Putamen (tissue), 1 donor: ENCODE data around the gene FETUB.

ENCODE experiments used
- DNase-seq: peaks from one replicate; pipeline ENCODE4 v3.0.0-alpha.2; 2016; ENCODE audit warnings: low spot score

Gene FETUB

DNA sequence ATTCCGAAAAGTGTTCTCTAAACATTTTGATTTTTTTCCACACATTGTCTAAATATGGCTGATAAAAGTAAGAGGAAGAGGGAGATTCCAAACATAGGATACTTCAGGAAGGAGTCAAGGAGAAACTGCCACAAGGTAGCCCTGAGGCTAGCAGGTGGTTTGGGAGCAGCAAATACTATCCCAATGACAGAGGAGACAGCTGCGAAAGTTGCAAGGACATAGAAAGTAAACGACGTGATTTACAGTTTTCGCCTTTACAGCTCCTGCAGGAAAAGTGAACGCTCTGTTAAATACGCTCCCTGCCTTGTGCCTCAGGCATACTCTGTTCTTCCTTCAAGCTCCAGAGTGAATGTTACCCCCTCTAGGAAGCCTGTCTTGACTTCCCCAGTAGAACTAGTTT is 3.7 kb upstream of the FETUB start:
- DNase-seq: no peak

DNA sequence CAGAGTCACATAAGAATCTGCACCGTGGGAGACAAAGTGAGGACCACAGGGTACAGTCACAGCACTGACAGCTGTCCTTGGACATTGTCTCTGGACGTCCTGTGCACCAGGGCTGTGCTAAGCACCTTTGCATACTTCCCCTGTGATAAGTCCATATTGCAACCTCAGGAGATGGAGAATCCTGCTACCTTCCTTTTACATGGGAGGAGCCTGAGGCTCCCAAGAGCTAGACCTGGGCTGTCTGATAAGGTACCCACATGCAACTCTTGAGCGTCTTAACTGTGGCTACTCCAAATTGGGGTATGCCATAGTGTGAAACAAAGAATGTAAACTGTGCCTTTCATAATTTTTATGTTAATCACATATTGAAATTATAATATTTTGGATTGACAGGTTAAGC is 2.5 kb upstream of the FETUB start:
- DNase-seq: no peak

DNA sequence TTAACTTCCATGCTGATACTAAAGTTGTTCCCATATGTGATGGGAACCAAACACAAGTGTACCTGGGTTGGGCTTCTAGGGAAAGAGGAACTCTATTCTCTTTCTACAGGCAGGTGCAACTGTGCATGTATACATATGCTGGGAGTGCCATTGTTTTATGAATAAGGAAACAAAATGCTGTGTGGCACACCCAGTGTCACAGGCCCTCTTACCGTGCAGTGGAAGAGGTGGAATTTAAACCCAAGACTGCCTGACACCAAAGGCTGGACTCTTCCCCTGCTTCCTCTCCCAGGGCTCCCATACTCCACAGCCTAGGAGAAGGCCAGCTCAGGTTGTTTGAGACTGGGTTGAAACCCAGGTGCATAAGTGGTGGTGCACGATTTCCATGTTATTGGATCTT is 1.9 kb upstream of the FETUB start:
- DNase-seq: no peak

GRCh38 chr3:186640473-186640818 is 247 bp downstream of the FETUB start:
- DNase-seq: no peak

DNA sequence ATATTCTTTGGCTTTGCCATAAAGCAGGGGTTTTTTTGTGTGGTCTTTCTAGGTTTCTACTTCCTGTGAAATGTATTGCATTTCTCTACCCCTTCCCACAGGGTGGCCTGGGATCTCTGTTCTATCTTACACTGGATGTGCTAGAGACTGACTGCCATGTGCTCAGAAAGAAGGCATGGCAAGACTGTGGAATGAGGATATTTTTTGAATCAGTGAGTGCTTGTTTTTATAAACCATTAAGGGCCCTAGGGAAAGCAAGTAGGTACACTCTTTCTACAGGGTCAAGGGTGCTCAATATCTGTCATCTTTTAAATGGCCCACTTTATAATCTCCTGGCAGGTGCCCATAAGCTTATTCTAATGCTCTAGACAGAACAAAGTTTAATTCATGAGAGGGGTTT is 730 bp downstream of the FETUB start:
- no peak for DNase-seq

- DNase-seq: no peak
Measured at GRCh38 chr3:186642014-186642413, 1.8 kb downstream of the FETUB start.

DNA sequence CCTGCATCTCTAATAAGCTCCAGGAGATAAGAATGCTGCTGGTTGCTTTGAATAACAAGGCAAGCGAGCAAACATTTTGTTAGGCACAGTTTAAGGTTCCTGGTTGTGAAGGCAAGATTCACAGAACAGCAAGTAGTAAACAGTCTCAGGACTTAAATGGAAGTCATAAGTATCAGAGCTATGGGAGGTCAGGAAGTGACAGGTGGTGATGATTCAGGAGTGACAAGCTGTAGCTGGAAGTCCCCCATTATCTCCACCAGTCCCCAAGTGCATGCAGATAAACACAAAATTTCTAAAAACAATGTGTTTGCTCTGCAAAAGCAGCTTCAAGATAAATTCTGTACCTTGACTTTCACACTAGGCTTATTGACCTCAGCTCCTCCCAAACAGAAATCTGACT is 3.3 kb downstream of the FETUB start:
- no peak for DNase-seq

DNA sequence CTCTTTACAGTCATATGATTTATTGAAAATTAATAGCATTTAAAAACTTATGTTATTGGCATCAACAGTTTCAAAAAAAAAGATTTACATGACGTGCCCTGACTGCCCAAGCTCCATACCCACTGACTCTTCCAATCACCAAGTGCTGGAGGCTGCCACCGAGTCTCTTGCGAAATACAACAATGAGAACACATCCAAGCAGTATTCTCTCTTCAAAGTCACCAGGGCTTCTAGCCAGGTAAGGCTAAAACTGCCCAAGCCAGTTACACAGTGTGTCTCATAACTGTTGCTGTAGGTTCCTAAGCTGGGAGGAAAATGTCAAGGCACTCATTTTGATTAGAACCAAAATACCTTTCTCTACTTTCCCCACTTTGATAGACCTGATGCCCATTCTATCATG is 4.5 kb downstream of the FETUB start:
- DNase-seq: no peak

GRCh38 chr3:186646106-186646505 is 5.9 kb downstream of the FETUB start:
- DNase-seq: no peak

DNA sequence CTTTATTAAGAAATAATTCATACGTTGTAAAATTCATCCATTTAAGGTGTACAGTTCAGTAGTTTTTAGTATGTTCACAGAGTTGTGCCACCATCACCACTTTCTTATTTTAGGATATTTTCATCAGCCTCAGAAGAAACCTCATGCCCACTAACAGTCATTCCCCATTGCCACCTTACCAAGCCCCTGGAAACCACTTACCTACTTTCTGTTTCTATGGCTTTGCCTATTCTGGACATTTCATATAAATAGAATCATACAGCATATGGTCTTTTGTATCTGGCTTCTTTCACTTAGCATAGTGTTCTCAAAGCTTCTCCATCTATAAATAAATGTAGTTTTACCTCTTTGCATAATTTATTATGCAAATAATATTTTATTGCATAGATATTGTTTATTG is 6.6 kb downstream of the FETUB start:
- no peak for DNase-seq

DNA sequence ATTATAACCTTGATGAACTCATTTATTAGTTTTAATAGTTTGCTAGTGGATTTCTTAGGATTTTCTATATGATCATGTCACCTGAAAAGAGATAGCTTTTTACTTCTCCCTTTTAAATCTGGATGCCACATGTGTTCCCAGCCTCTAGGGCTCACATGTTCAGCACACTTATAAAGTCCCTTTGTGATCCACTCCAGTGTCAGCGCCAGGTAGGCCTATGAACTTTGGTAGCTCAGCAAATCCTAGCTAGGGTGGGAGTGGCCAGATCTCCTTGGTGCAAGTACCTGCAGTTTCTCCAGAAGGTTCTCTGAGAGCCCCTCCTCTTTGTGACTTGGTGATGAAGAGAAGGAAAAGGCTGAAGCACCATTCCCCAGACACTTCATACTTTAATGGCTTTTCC is 8.7 kb downstream of the FETUB start:
- no peak for DNase-seq

GRCh38 chr3:186651678-186652215 is 11.5 kb downstream of the FETUB start:
- DNase-seq: no peak

- no peak for DNase-seq
Measured at GRCh38 chr3:186653080-186653707, 13.0 kb downstream of the FETUB start.

DNA sequence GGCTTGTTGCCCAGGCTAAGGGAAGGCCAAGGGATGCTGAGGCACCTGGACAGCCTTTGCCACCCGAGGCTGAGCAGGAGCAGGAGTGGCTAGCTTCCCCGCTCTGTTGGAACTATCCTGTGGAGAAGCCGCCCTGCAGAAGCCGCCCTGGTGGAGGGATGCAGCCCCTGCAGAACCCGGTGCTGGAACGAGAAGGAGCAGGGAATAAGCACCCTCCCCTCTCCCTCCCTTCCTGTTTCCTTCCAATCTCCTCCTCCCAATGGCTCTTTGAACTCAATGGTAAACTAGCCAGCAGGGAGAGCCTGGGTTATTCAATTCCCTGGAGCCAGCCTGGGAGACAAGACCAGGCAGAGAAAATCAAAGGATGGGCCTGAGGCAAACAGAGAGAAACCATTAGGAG is 13.8 kb downstream of the FETUB start:
- no peak for DNase-seq

DNA sequence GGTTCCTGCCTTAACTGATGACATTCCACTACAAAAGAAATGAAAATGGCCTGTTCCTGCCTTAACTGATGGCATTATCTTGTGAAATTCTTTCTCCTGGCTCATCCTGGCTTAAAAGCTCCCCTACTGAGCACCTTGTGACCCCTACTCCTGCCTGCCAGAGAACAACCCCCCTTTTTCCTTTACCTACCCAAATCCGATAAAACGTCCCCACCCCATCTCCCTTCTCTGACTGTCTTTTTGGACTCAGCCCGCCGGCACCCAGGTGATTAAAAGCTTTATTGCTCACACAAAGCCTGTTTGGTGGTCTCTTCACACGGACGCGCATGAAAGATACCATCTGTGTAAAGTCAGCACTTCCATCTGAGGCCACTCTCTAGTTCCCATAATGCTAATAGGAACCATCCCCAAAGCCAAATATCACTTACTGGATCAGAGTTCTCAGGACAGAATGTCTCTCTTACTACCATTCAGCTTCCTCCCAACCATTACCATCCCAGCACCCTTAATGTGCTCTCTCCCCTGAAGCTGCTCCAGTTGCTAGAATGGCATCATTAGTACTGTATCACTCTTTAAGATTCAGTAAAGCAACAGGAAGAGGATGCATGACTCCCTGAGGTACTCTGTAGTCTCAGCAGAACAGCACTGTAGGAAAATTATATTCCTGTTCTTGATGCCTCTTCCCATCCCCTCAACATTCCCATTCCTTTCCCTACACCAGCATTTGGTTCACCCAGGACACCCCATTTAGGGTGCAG is 23.3 kb downstream of the FETUB start:
- DNase-seq: no peak

- no peak for DNase-seq
Measured at GRCh38 chr3:186664119-186664495, 23.9 kb downstream of the FETUB start.

GRCh38 chr3:186664506-186664905 is 24.3 kb downstream of the FETUB start:
- DNase-seq: no peak

DNA sequence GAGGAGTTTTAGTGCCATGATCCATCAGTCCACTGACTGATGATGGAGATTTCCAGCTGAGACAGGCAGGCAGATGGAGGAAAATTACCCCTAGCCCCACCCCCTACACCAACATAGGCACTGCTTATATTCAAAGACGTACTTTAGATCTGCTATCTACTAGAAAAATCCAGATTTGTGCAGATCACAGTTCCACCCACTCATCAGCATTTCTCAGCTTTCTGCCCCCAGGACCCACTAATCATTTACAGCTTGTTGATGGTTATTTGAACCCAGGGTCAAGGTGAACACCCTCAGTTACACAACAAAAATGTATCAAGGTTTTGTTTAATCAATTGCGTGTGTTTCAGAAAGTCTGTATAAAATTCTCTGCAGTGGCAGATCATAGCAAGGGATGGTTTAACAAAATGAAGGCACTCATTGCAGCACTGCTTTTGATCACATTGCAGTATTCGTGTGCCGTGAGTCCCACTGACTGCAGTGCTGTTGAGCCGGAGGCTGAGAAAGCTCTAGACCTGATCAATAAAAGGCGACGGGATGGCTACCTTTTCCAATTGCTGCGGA is 25.5 kb downstream of the FETUB start, which contains the start of gene HRG:
Gene HRG (plus strand): TSS at position 390 of the 564 bp plus-strand sequence. CDS start 18 bp downstream, at position 408.
- no peak for DNase-seq

- no peak for DNase-seq
Measured at GRCh38 chr3:186668426-186668825, 28.2 kb downstream of the FETUB start.

- no peak for DNase-seq
Measured at GRCh38 chr3:186669378-186670084, 29.3 kb downstream of the FETUB start.

GRCh38 chr3:186670155-186670554 is 30.0 kb downstream of the FETUB start:
- no peak for DNase-seq

- no peak for DNase-seq
Measured at GRCh38 chr3:186671051-186671450, 30.9 kb downstream of the FETUB start.

- DNase-seq: no peak
Measured at GRCh38 chr3:186678604-186679003, 38.4 kb downstream of the FETUB start.
